GM21528 (cell line): ENCODE data around the gene MACROD2.

Experiments used
- ATAC-seq: cut with Tn5 transposase; IDR thresholded peaks from one replicate; pipeline ENCODE4 v1.9.1; 2021; ENCODE audit warnings: mild to moderate bottlenecking, moderate library complexity; ENCODE audit not compliant: unreplicated experiment, low FRiP score

Gene MACROD2

GRCh38 chr20:15556869-15557268 is 1561.6 kb downstream of the MACROD2 start:
- ATAC-seq: no peak

GRCh38 chr20:15561070-15561569 is 1565.8 kb downstream of the MACROD2 start:
- ATAC-seq: no peak

DNA sequence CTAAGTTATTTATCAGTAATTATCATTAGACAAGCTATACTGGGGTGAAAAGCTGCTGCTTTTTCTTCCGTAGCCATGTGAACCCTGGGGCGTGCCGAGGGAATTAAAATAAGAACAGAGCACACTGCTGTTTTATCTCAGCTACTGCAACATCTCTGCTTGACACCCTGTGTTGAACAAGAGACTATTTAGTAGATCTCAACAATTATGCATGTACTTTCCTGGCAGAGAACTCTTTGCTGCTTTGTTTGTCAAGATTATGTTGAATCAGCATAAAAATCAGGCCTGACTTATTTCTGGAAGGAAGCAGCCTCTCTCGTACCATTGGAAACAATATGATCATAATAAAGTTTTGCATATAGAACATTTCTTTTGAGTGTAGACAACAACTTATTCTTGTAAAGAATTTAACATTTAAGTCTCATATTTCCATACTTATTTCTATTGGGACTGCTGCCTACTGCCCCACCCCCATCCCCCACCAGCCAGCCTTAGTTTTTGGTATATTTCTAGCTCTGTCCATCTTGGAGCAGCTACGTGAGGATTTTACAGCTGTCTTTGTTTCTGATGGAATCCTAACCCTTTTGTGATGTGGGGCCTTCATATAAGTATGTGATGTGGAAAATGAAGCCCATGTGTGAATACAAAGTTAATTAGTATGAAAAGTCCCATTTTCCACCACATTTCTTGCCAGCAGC is 1566.5 kb downstream of the MACROD2 start:
- ATAC-seq: no peak

GRCh38 chr20:15563836-15564235 is 1568.5 kb downstream of the MACROD2 start:
- ATAC-seq: no peak

DNA sequence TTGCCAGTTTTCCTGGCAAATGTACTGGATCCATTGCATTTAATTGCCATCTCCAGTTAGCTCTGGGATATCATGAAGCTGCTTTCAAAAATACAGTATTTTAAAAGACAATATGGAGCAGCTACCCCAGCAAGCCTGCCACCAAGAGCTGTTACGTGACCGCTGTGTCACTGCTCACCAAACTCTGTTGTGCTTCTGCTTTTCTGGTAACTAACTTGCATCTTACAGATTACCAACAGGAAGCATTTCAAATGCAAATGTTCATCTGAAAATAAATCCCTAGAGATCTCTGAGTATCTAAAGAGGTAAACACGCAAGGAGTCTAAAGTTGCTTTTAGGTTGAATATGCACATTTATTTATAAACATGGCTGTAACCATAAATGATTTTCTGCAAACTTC is 1569.7 kb downstream of the MACROD2 start:
- peak; percentile 85 for ATAC-seq

DNA sequence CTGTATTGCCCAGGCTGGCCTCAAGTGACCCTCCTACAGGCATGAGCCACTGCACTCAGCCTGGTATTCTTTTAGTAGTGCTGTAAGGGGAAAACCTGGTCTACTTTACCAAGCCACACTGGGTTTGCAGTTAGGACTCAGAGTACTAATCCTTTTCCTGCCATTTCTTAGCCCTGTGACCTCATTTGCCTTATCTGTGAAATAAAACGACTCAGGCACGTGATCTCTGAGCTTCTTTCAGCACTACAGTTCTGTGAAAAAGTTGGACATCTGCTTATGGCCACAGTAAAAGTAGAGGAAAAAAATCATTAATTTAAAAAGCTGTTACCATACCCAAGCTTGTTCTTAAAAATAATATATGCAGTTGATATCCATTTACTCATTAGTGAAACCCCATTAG is 1570.5 kb downstream of the MACROD2 start:
- ATAC-seq: no peak

DNA sequence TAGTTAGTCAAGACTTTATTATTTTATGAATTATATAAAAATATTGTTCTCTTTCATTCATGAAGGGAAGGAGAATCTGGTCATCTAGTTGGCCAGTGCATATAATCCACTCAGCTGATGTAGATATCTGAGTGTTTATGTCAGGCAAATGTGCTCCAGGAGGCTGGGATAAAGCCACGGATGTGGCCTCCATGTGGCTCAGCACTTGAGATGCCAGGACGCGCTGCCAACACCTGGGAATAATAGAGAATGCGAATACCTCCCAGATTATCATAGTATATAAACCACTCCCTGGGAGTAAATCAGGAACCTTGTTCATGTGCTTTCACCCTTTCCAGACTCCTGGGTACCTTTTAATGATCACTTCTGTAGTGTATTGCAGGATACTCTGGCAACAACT is 1571.9 kb downstream of the MACROD2 start:
- no peak for ATAC-seq

- ATAC-seq: no peak
Observed at GRCh38 chr20:15570156-15570555, 1574.8 kb downstream of the MACROD2 start.

DNA sequence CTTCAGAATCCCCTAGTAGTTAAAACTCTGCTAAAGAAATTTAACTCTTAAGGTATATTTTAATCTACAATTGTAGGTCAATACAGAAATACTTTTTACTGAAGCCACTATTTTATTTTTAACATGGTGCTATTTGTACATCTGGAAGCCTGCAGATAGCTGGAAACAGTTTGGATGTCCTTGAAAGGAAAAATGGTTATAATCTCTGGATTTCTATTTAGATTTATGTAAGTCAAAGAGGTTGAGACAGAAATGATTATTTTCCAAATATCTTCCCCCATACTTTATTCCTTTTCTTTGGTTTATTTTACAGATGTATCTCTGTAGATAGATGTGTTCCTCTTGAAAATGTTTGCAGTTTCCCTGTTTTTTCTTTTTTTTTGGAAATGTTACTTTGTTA is 1575.7 kb downstream of the MACROD2 start:
- no peak for ATAC-seq

DNA sequence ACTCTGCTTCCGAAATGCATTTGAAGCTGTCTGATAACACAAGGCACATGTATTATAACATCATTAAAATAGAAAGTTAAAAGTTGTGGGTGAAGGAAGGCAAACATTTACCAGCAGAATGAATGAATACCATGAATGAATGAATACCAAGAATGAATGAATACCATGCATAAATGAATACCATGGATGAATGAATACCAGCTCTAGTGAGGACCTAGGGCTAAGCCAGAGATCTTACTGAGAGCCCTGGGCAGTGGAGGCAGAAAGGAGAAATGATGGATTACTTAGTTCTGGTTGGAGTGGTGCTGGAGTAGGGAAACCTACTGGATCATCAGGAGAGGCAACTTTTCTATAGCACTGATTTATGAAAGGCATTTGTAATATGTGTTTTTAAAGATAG is 1579.9 kb downstream of the MACROD2 start:
- ATAC-seq: no peak

- no peak for ATAC-seq
Observed at GRCh38 chr20:15576411-15576810, 1581.1 kb downstream of the MACROD2 start.

- no peak for ATAC-seq
Observed at GRCh38 chr20:15578113-15578512, 1582.8 kb downstream of the MACROD2 start.

GRCh38 chr20:15579688-15580087 is 1584.4 kb downstream of the MACROD2 start:
- no peak for ATAC-seq

- no peak for ATAC-seq
Observed at GRCh38 chr20:15582146-15582760, 1586.9 kb downstream of the MACROD2 start.

DNA sequence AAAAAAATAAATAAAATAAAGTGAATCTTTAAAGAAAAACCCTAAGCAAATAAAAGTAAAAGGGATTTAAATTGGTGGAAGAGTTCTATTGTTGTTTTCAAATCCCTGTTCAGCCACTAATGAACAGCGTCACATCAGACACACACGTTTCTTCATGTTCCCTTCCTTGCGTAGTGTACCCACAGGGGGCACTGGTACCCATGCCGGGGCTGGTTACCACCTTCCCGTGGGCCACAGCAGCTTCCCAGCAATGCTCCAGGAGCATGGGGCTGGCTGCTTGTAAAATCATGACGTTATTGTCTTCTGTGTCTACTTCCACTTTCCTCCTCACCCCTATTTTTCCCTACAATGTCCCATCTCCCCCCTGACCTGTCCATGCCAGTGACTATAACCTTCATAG is 1589.2 kb downstream of the MACROD2 start:
- ATAC-seq: no peak

GRCh38 chr20:15593081-15593480 is 1597.8 kb downstream of the MACROD2 start:
- ATAC-seq: no peak

DNA sequence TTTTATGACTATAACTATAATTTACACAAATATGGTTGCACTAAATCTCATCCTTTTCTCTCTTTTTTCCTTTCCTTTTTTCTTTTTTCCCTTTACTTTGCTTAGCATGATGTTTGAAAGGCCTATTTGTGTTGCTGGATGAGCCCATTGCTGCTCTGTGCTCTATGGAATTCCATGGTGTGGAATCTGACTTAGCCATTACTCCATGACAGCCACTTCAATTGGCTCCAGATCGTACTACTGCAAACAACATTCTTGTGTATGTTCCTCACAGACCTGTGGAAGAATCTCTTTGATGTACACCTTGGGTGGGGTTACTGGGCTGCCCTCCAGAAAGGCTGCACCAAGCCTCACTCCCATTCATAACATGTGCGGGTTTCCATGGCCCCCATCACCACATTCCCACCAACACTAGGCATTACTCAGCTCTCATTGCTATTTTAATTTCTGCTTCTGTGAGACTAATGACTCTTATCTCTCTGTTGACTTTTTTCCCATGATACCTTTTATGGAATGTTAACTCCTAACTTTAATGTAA is 1598.9 kb downstream of the MACROD2 start:
- no peak for ATAC-seq

- no peak for ATAC-seq
Observed at GRCh38 chr20:15596220-15596890, 1601.0 kb downstream of the MACROD2 start.

GRCh38 chr20:15597306-15597705 is 1602.0 kb downstream of the MACROD2 start:
- ATAC-seq: no peak

DNA sequence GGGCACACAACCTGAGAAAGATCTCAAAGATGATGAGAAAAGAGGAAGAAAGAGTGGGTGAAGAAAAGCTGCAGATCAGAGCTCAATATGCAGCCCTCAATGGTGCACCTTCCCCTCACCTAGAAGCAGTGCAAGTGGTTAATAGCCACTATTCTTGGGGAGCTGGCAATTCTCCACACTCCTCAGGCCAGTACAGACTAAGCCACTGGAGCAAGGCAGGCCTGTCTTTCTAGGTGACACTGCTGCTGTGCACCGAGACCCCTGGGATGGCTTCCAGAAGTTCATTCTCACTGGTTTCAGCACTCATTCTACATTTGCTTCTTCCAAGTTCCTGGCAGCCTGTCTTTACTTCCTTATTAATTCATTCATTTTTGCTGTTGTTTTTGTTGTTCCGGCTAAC is 1604.6 kb downstream of the MACROD2 start:
- no peak for ATAC-seq

GRCh38 chr20:15600565-15600964 is 1605.2 kb downstream of the MACROD2 start:
- ATAC-seq: no peak
